ENCODE measurements around the gene PIK3AP1.
A peak's percentile ranks its signal among the peaks of the same experiment; 100 is the strongest.

The PIK3AP1 gene

DNA sequence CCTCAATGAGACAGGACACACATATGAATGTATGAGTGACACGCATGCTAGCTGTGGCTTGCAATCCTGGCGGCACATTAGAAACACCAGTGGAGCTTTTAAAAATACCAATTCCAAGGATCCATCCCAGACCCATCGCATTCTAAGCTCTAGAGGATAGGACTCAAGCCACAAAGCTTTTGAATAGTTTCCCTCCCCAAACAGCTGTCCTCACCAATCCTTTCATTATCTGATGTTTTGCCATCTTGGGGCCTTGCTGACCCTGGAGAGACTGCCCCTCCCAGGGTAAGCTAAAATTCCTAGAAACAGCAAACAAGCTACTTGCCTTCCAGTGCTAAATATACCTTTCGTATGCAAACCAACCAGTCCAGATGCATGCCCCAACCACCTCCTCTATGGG, 124.6 kb downstream of the PIK3AP1 start:
- TF ChIP-seq, protein P1, sequence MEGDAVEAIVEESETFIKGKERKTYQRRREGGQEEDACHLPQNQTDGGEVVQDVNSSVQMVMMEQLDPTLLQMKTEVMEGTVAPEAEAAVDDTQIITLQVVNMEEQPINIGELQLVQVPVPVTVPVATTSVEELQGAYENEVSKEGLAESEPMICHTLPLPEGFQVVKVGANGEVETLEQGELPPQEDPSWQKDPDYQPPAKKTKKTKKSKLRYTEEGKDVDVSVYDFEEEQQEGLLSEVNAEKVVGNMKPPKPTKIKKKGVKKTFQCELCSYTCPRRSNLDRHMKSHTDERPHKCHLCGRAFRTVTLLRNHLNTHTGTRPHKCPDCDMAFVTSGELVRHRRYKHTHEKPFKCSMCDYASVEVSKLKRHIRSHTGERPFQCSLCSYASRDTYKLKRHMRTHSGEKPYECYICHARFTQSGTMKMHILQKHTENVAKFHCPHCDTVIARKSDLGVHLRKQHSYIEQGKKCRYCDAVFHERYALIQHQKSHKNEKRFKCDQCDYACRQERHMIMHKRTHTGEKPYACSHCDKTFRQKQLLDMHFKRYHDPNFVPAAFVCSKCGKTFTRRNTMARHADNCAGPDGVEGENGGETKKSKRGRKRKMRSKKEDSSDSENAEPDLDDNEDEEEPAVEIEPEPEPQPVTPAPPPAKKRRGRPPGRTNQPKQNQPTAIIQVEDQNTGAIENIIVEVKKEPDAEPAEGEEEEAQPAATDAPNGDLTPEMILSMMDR (IDR thresholded peaks at IDR 0.05; ENCODE audit: extremely low read depth, insufficient read depth, missing control alignments): no peak
- in situ Hi-C loops (cut with MboI; ENCODE audit: low pct_unique_long_range_greater_than_20kb, low sequenced_read_pairs, unreplicated experiment): no loop called here
- DNase-seq (ENCODE audit: low spot score): no peak

DNA sequence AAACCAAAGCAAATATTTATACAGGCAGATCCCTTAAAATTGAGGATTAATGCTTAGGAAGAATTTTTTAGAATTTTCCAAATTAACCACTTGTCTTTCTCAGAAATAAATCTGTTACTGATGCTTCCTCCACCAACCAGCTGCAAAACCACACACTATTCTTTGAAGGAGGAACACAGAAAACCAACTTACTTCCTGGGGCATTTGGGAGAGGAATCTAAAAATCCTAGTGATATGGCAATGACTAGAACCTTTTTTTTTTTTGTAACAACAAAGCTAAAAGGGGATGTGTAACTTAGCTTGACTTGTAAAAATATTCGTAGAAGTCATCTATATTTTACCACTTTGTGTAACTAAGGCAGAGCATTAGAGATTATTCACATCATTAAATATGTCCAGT, 128.4 kb downstream of the PIK3AP1 start:
- in situ Hi-C loops (cut with MboI; ENCODE audit: low pct_unique_long_range_greater_than_20kb, low sequenced_read_pairs, unreplicated experiment): no loop called here
- DNase-seq (ENCODE audit: low spot score): no peak
- TF ChIP-seq, protein P1 (IDR thresholded peaks at IDR 0.05; ENCODE audit: extremely low read depth, insufficient read depth, missing control alignments): no peak

DNA sequence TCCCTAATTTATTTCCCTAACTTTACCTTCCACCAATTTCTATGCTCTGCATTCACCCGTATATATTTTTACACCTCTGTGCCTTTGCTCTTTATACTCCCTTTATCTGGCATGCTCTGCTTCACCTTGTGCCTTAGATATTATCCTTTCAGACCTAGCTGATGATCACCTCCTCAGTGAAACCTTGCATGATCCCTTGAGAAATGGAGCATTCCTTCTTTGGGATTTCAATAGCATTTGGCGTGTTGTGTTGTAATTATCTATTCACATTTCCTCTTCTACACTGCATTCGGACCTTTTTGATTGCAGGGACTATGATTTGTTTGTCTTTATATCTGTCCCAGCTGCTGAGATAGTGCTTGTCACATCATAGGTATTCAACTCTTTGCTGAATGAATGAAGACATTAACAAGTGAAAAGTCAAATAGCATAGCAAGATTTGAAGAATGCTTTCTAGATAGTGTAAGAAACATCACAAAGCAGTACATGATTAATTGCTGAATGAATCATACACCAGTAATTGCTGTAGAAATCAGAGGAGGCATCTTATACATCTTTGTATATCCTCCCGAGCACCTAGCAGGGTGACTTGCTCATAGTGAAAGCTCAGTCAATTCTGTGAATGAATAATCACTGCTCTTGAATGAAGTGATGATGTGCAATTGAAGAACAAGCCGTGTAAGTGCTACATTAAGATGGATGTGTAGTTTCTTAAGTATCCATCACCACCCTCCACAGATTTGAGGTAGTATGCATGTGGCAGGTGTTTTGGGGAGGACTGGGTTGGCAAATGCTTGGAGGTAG, 131.5 kb downstream of the PIK3AP1 start:
- in situ Hi-C loops (cut with MboI; ENCODE audit: low pct_unique_long_range_greater_than_20kb, low sequenced_read_pairs, unreplicated experiment): no loop called here
- peak; percentile 65 for DNase-seq (ENCODE audit: low spot score)
- TF ChIP-seq, protein P1 (IDR thresholded peaks at IDR 0.05; ENCODE audit: extremely low read depth, insufficient read depth, missing control alignments): no peak

DNA sequence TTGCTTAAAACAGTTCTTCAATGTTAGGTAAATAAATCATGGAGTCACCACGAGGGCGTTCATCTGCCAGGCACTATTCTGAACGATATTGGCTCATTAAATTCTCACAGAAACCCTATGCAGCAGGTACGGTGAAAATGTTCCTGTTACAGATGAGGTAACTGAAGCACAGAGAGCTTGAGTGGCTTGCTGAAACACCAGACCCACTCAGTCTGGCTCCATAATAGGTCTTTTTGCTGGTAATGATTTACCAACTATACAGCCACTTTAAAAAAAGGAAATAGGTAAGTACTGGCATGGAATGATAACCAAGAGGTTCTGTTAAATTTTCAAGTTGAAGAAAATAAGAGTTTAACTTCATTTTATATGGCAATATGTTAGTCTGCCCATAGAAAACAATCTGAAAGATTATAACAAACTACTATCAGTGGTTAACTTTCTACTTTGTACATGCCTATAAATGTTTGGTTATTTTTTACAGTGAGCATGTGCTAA, 132.2 kb downstream of the PIK3AP1 start:
- DNase-seq (ENCODE audit: low spot score): no peak
- TF ChIP-seq, protein P1 (IDR thresholded peaks at IDR 0.05; ENCODE audit: extremely low read depth, insufficient read depth, missing control alignments): no peak
- in situ Hi-C loops (cut with MboI; ENCODE audit: low pct_unique_long_range_greater_than_20kb, low sequenced_read_pairs, unreplicated experiment): no loop called here

DNA sequence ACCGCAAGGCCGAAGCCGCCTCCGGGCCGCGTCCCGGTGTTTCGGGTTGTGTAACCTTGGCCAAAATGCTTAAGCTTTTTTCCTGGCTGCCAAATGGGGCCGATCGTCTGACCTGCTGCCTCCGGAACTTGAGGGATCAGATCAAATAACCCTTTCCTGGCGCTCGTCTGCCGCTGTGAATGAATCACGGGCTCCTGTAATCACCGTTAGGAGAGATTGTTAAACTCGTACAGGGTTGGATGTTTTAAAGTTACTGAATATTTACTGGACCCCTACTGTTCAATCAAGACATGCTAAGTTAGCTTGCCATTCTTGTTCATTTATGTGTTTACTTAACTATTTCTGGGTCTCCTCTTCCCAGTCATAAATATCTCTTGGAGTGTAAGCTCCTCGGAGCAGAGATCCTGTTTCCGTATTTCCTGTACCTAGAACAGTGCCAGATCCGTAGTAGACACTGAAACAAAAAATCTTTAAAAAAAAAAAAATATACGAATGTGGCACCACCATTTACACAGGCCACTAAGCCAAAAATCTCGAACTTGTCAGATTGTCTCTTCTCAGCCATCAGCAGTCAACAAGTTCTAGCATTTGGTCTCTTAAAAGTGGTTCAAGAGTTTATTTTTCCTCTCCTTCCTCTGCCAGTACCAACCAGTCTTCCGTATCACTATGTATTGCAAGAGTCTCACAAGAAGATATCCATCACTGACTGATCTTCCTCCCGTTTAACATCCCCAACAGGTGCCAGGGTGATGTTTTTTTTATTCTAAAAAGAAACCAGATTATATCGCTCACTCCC, 132.9 kb downstream of the PIK3AP1 start:
- DNase-seq (ENCODE audit: low spot score): no peak
- in situ Hi-C loops (cut with MboI; ENCODE audit: low pct_unique_long_range_greater_than_20kb, low sequenced_read_pairs, unreplicated experiment): no loop called here

More for the DNA sequence above, 132.9 kb downstream of the PIK3AP1 start:
- TF ChIP-seq, protein P1 (IDR thresholded peaks at IDR 0.05; ENCODE audit: extremely low read depth, insufficient read depth, missing control alignments): no peak

Data from GM13977 (cell line).